ENCODE data around the gene LEFTY2. TPM values are rescaled to one million over a fixed set of nuclear protein-coding genes. Genes with fewer than 3 reads are reported as not detected.

The LEFTY2 gene
- total and polyA plus RNA-seq, 5 donors from 2014 or later: not detected

DNA sequence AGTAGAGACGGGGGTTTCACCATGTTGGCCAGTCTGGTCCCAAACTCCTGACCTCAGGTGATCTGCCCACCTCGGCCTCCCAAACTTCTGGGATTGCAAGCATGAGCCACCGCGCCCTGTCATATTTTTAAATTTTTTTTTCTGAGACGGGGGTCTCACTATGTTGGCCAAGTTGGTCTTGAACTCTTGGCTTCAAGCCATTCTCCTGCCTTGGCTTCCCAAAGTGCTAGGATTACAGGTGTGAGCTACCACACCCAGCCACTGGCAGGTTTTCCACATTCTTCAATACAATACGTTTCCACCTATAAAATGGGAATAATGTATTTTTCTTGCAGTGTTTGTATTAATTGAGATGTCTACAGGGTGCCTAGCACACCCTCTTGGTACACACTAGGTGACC is 48.7 kb downstream of the LEFTY2 start:
- no peak overlapping the region for H3K4me3 Mint-ChIP-seq
- H3K4me3 ChIP-seq (ENCODE audit: low read depth, low read length): no peak overlapping the region
- no peaks in the 10 kb centered on the region for H3K36me3 Mint-ChIP-seq
- no peaks in the 10 kb centered on the region for H3K27me3 ChIP-seq (ENCODE audit: control insufficient read depth, insufficient read depth, low read length)
- no peaks in the 10 kb centered on the region for H3K27me3 Mint-ChIP-seq
- H3K36me3 ChIP-seq (ENCODE audit: control insufficient read depth, insufficient read depth, low read length): no peaks in the 10 kb centered on the region
- peaks cover 11 to 55% (median 20%) of the 10 kb centered on the region in 4 donors for H3K4me1 Mint-ChIP-seq
- no peak for ATAC-seq (ENCODE audit: low read depth in 2 of 2)
- no peaks in the 10 kb centered on the region for H3K9me3 Mint-ChIP-seq
- no peaks in the 10 kb centered on the region for H3K9me3 ChIP-seq (ENCODE audit: control insufficient read depth in 2 of 2, low read length in 2 of 2)
- H3K27ac ChIP-seq (ENCODE audit: insufficient read depth, low read length, poor library complexity, severe bottlenecking): no peak overlapping the region
- DNase-seq: no peak
- H3K4me1 ChIP-seq (ENCODE audit: control insufficient read depth, insufficient read depth, low read length, poor library complexity, severe bottlenecking): peaks cover 19% of the 10 kb centered on the region
- H3K27ac Mint-ChIP-seq: no peak overlapping the region

DNA sequence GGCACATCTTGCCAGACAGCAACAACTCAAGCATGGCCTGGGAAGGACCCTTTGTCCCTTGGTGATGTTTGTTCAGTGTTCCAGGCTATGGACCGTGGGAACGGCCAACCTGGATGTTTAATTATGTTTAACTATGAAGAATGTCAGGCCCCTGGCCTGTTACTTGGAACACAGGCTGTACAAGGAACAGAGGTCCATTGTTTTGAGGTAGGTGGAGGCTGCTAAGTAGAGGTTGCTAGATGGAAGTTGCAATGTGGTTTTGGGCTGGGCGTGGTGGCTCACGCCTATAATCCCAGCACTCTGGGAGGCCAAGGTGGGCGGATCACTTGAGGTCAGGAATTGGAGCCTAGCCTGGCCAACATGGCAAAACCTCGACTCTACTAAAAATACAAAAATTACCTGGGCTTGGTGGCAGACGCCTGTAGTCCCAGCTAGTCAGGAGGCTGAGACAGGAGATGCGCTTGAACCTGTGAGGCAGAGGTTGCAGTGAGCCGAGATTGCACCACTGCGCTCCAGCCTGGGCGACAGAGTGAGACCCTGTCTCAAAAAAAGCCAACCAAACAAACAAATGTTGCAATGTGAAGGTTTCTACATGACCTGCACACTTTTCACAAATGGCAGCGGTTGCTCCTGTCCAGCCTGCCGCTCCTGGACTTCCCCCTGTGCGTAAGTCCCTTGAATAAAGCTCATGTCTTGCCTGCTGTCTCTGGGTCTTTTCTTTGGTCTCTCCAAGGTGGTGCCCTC is 49.6 kb downstream of the LEFTY2 start:
- H3K36me3 Mint-ChIP-seq: no peaks in the 10 kb centered on the region
- DNase-seq (no peak), ATAC-seq (ENCODE audit: low read depth in 2 of 2) (no peak)
- H3K4me1 Mint-ChIP-seq: peaks cover 2 to 49% (median 12%) of the 10 kb centered on the region in 4 donors
- no peak overlapping the region for H3K4me3 Mint-ChIP-seq
- Histone ChIP-seq H3K4me3 (ENCODE audit: low read depth, low read length) (no peak overlapping the region), H3K36me3 (ENCODE audit: control insufficient read depth, insufficient read depth, low read length) (no peaks in the 10 kb centered on the region), H3K4me1 (ENCODE audit: control insufficient read depth, insufficient read depth, low read length, poor library complexity, severe bottlenecking) (peaks cover 11% of the 10 kb centered on the region), H3K9me3 (ENCODE audit: control insufficient read depth in 2 of 2, low read length in 2 of 2) (no peaks in the 10 kb centered on the region), H3K27ac (ENCODE audit: insufficient read depth, low read length, poor library complexity, severe bottlenecking) (no peak overlapping the region), H3K27me3 (ENCODE audit: control insufficient read depth, insufficient read depth, low read length) (no peaks in the 10 kb centered on the region)
- H3K27me3 Mint-ChIP-seq: no peaks in the 10 kb centered on the region
- H3K27ac Mint-ChIP-seq: peak overlapping the region in 2 of 3 donors; percentile 35 to 80
- no peaks in the 10 kb centered on the region for H3K9me3 Mint-ChIP-seq

DNA sequence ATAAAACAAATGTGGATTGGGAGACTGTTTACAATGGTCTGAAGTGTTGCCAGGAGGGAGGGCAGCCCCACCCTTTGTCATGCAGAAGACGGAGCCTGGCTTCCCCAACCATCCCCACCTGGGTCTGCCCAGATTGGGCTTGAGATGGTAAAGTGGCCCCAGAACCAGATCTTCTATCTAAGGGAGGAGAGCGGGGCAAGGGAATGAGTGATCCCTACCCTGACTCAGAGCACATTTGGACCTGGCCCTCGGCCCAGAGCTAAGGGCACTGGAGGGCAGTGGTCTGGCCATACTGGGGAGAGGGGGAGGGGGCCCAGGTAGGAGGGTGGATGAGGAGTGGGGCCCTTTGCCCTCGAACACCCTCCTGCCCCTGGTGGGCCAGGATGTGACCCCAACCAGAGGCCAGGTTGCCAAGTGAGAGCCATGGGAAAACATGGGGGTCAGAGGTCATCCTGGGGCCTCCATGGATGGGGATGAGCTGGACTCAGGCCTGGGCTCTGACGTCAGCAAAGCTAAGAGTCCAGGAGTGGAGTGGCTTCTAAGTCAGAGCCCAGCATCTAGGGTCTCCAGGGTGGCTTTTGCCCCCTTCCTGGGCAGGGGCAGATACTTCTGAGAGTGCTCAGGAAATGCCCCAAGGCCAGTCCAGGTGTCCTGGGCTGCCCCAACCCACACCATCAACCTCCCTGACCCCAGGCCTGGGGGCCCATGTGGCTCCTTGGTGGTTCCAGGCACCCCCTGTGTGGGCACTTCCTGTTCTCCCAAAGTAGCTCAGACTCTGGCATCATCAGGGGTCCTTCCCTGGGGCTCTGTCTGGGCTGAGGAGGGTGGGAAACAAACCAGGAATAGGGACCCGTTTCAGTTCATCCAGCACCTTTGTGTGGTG is 50.4 kb downstream of the LEFTY2 start:
- Mint-ChIP-seq H3K4me3 (no peak overlapping the region), H3K9me3 (no peaks in the 10 kb centered on the region), H3K4me1 (peaks cover 1 to 41% (median 9%) of the 10 kb centered on the region in 4 donors), H3K36me3 (no peaks in the 10 kb centered on the region), H3K27me3 (no peaks in the 10 kb centered on the region), H3K27ac (peak overlapping the region in 1 of 3 donors; percentile 38)
- Histone ChIP-seq H3K27ac (ENCODE audit: insufficient read depth, low read length, poor library complexity, severe bottlenecking) (no peak overlapping the region), H3K27me3 (ENCODE audit: control insufficient read depth, insufficient read depth, low read length) (no peaks in the 10 kb centered on the region), H3K4me1 (ENCODE audit: control insufficient read depth, insufficient read depth, low read length, poor library complexity, severe bottlenecking) (peaks cover 4% of the 10 kb centered on the region), H3K9me3 (ENCODE audit: control insufficient read depth in 2 of 2, low read length in 2 of 2) (no peaks in the 10 kb centered on the region), H3K36me3 (ENCODE audit: control insufficient read depth, insufficient read depth, low read length) (no peaks in the 10 kb centered on the region), H3K4me3 (ENCODE audit: low read depth, low read length) (no peak overlapping the region)
- ATAC-seq (ENCODE audit: low read depth in 2 of 2): no peak
- DNase-seq: no peak

DNA sequence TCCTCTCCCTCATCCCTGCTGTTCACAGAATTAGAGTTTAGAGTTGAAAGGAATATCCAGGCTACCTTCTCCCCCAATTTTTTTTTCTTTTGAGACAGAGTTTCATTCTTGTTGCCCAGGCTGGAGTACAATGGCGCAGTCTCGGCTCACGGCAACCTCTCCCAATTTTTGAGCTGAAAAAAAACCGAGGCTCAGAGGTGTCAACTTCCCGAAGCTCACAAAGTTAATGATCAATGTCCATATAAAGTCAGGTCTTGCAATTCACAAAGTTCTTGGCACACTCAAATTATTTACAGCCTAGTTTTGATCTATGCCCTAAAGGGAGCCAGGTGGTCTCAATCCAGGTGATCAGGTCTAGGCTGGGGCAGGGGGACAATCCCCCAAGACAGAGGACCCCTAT is 51.3 kb downstream of the LEFTY2 start:
- Mint-ChIP-seq H3K27ac (no peak overlapping the region), H3K27me3 (no peaks in the 10 kb centered on the region), H3K9me3 (peaks cover 0 to 2% (median 0%) of the 10 kb centered on the region in 7 donors), H3K4me1 (peaks cover 1 to 37% (median 9%) of the 10 kb centered on the region in 4 donors), H3K4me3 (no peak overlapping the region), H3K36me3 (no peaks in the 10 kb centered on the region)
- no peak overlapping the region for H3K27ac ChIP-seq (ENCODE audit: insufficient read depth, low read length, poor library complexity, severe bottlenecking)
- H3K4me3 ChIP-seq (ENCODE audit: low read depth, low read length): no peak overlapping the region
- DNase-seq: no peak
- H3K27me3 ChIP-seq (ENCODE audit: control insufficient read depth, insufficient read depth, low read length): no peaks in the 10 kb centered on the region
- peaks cover 4% of the 10 kb centered on the region for H3K4me1 ChIP-seq (ENCODE audit: control insufficient read depth, insufficient read depth, low read length, poor library complexity, severe bottlenecking)
- no peaks in the 10 kb centered on the region for H3K9me3 ChIP-seq (ENCODE audit: control insufficient read depth in 2 of 2, low read length in 2 of 2)
- H3K36me3 ChIP-seq (ENCODE audit: control insufficient read depth, insufficient read depth, low read length): no peaks in the 10 kb centered on the region
- no peak for ATAC-seq (ENCODE audit: low read depth in 2 of 2)

DNA sequence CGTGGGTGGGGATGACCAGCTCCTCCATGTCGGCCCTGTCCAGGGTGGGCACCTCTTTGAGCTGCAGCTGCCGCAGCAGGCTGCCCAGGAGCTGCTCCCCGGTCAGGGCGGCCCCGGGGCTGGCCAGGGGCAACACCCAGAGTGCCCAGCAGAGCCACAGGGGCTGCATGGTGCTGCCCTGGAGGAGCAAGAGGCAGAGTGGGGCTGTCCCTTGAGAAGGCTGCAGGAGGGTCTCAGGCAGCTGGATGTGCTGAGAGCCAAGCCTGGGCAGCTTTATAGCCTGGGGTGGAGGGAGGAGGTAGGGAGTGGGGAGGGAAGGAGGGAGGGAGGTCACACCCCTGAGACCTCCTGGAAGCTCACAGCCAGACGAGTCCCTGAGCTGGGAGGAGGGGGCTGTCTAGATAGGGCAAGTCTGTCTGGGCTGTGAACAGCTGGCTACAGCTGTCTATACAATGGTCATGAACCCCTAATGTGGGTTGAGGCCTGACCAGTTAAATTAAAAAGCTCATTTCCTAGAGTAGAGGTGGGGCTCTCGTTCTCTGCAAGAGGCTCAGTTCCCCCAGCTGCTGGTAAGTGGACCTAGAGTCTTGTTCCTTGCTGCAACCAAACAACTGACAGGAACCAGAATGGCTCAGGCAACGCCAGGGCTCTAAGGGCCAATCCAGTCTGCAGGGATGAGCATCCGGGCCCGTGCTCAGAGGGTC is 52.0 kb downstream of the LEFTY2 start, which contains the start of gene LEFTY1:
LEFTY1 (minus strand) TSS at position 249 of the 704 bp plus-strand sequence; CDS start at position 169, 80 bp downstream.
- Mint-ChIP-seq H3K4me3 (peak within 1 kb of the TSS in 2 of 4 donors; percentile 38 to 49), H3K36me3 (no peaks in the 10 kb centered on the region), H3K27ac (peak within 1 kb of the TSS in 2 of 3 donors; percentile 36 to 65), H3K27me3 (no peaks in the 10 kb centered on the region), H3K4me1 (peaks cover 2 to 37% (median 7%) of the 10 kb centered on the region in 4 donors), H3K9me3 (peaks cover 0 to 2% (median 0%) of the 10 kb centered on the region in 7 donors)
- ATAC-seq (ENCODE audit: low read depth in 2 of 2) (no peak), DNase-seq (no peak)
- Histone ChIP-seq H3K4me1 (ENCODE audit: control insufficient read depth, insufficient read depth, low read length, poor library complexity, severe bottlenecking) (peaks cover 4% of the 10 kb centered on the region), H3K27ac (ENCODE audit: insufficient read depth, low read length, poor library complexity, severe bottlenecking) (no peak within 1 kb of the TSS), H3K27me3 (ENCODE audit: control insufficient read depth, insufficient read depth, low read length) (no peaks in the 10 kb centered on the region), H3K36me3 (ENCODE audit: control insufficient read depth, insufficient read depth, low read length) (no peaks in the 10 kb centered on the region), H3K4me3 (ENCODE audit: low read depth, low read length) (no peak within 1 kb of the TSS), H3K9me3 (ENCODE audit: control insufficient read depth in 2 of 2, low read length in 2 of 2) (no peaks in the 10 kb centered on the region)

DNA sequence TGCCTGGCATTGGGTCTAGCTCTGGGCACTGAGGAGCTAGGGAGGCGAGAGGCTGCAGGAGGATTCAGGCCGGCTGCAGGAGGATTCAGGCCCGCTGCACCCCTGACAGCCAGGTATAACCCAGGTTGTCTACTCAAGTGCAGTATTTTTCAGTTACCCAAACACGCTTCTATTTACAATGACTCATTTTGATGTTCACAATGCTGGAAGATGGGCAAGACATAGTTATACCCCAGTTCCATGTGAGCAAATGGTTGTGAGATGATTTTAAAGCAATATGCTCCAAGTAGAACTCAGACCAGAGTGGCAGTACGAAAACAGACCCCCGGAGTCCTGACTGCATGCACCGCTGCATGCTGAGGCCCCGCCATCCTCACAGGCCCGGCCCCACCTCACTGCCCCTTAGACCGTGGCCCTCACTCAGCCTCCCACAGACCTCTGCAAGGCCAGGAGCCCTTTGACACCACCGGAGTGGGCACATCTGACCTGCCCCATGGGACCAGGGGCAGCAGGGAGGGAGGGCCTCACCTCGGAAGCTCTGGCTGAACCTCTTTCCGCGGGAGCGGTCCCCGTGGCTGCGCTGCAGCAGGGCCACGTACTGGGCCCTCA is 52.6 kb downstream of the LEFTY2 start:
- H3K36me3 Mint-ChIP-seq: no peaks in the 10 kb centered on the region
- no peaks in the 10 kb centered on the region for H3K27me3 ChIP-seq (ENCODE audit: control insufficient read depth, insufficient read depth, low read length)
- no peaks in the 10 kb centered on the region for H3K9me3 ChIP-seq (ENCODE audit: control insufficient read depth in 2 of 2, low read length in 2 of 2)
- no peaks in the 10 kb centered on the region for H3K36me3 ChIP-seq (ENCODE audit: control insufficient read depth, insufficient read depth, low read length)
- DNase-seq (no peak), ATAC-seq (ENCODE audit: low read depth in 2 of 2) (no peak)
- no peak overlapping the region for H3K27ac ChIP-seq (ENCODE audit: insufficient read depth, low read length, poor library complexity, severe bottlenecking)
- peaks cover 0 to 2% (median 0%) of the 10 kb centered on the region in 7 donors for H3K9me3 Mint-ChIP-seq
- peak overlapping the region in 2 of 3 donors; percentile 36 to 65 for H3K27ac Mint-ChIP-seq
- peaks cover 0 to 35% (median 4%) of the 10 kb centered on the region in 4 donors for H3K4me1 Mint-ChIP-seq
- no peaks in the 10 kb centered on the region for H3K27me3 Mint-ChIP-seq
- H3K4me3 ChIP-seq (ENCODE audit: low read depth, low read length): no peak overlapping the region
- H3K4me3 Mint-ChIP-seq: peak overlapping the region in 1 of 4 donors; percentile 38
- peaks cover 10% of the 10 kb centered on the region for H3K4me1 ChIP-seq (ENCODE audit: control insufficient read depth, insufficient read depth, low read length, poor library complexity, severe bottlenecking)

Measured in CD4-positive, CD25-positive, alpha-beta regulatory T cell (primary cell).